SHP77 treated with DMSO at 0.1 percent for 48 hours (cell line): ENCODE results near the gene SNX17.

ENCODE experiments used
- DNase-seq: peaks from one replicate; lab custom pipeline; 2025; lab: John Stamatoyannopoulos, UW

SNX17 gene

GRCh38 chr2:27363933-27364332 is 6.5 kb upstream of the SNX17 start:
- no peak for DNase-seq

- DNase-seq: no peak
These were observed 868 bp upstream of the SNX17 start for GRCh38 chr2:27369471-27370025.

GRCh38 chr2:27370816-27371620 is 602 bp downstream of the SNX17 start:
- no peak for DNase-seq

GRCh38 chr2:27372937-27373336 is 2.5 kb downstream of the SNX17 start:
- no peak for DNase-seq

- DNase-seq: no peak
These were observed 3.2 kb downstream of the SNX17 start for GRCh38 chr2:27373567-27373966.

- DNase-seq: no peak
These were observed 5.2 kb downstream of the SNX17 start for GRCh38 chr2:27375513-27376099.

GRCh38 chr2:27376151-27376865 is 5.9 kb downstream of the SNX17 start:
- DNase-seq: no peak

- DNase-seq: no peak
These were observed 6.6 kb downstream of the SNX17 start for GRCh38 chr2:27376866-27377617.

GRCh38 chr2:27377618-27378095 is 7.2 kb downstream of the SNX17 start:
- no peak for DNase-seq

GRCh38 chr2:27378096-27378808 is 7.8 kb downstream of the SNX17 start:
- no peak for DNase-seq

GRCh38 chr2:27378809-27379290 is 8.4 kb downstream of the SNX17 start:
- DNase-seq: no peak

GRCh38 chr2:27379383-27379835 is 9.0 kb downstream of the SNX17 start:
- no peak for DNase-seq

GRCh38 chr2:27379836-27380625 is 9.6 kb downstream of the SNX17 start:
- no peak for DNase-seq

- peak; percentile 89 for DNase-seq
These were observed 10.5 kb downstream of the SNX17 start, which contains the start of gene ZNF513 for GRCh38 chr2:27380626-27381545. Gene ZNF513 (minus strand): TSS chr2:27380734. CDS start chr2:27380526, 208 bp downstream.

GRCh38 chr2:27381577-27382181 is 11.3 kb downstream of the SNX17 start:
- DNase-seq: no peak

- DNase-seq: no peak
These were observed 20.6 kb downstream of the SNX17 start for GRCh38 chr2:27390822-27391679.

- no peak for DNase-seq
These were observed 22.8 kb downstream of the SNX17 start for GRCh38 chr2:27393225-27393624.
